ENCODE data around the gene ADCYAP1R1.

- no peak for TF ChIP-seq CTCF (IDR thresholded peaks at IDR 0.05)
- no peak for TF ChIP-seq POLR2AphosphoS5 (IDR thresholded peaks at IDR 0.05; ENCODE audit: insufficient read depth in 1 of 2, low read depth in 1 of 2)
- no peak for TF ChIP-seq POLR2A (IDR thresholded peaks at IDR 0.05)
Observed at GRCh38 chr7:31104361-31105255, 52.5 kb downstream of the ADCYAP1R1 start.
